NCI-H2227 treated with DMSO at 0.1 percent for 48 hours (cell line): ENCODE measurements around the gene TPRG1.
"Not testable (repeated sequence)": the region's sequence is repeated elsewhere in the genome, so short reads cannot be mapped to it uniquely, and the experiment has no call there.

ENCODE experiments used
- DNase-seq: peaks from one replicate; lab custom pipeline; 2025; lab: John Stamatoyannopoulos, UW

TPRG1 gene

DNA sequence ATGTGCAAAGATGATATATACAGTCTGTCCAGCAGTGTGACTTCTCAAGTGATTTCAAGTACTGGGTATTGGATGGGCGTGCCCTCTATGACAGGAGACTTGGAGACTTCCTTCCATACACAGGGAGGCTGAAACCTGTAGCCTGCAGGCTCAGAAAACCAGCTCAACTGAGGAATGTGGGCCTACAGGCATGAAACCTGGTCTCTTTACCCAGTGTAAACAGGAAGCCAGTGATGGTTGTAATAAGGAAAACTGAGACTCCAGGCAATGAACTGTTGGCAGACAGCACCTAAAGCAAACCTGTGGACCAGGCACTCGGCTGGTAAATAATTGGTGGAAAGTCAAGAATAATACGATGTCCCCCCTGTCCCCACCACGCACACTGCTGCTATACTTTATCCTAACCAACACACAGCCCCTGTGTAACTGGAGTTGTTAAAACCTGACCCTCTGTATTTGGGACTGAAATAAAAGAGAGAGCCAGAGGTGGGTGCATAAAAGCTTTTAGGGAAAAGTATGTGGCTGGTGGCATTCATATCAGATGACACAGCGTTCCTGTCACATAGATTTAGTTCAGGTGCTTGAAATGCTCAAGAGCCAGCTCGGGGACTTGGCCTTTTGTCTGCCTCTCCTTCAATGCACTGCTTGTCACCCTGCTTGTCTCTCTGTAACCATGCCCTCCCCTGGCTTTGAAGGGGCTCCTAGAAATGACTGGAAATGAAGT, 144.7 kb downstream of the TPRG1 start:
- no peak for DNase-seq

GRCh38 chr3:189317911-189318310, 146.1 kb downstream of the TPRG1 start:
- no peak for DNase-seq

DNA sequence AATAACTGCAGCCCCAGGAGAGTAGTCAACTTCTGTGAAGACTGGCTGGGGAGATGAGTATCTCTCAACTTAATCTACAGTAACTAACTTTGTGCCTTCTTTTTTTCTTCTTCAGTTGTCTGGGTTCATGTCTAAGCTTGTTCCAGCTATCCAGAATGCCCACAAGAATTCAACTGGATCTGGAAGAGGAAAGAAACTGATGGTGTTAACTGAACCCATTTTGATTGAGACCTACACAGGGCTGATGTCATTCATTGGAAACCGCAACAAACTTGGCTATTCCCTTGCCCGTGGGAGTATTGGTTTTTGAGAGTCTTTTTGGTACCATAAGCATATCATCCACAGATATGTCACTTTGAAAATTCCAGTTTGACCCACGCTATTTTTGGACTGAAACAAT, 148.7 kb downstream of the TPRG1 start:
- DNase-seq = no peak

DNA sequence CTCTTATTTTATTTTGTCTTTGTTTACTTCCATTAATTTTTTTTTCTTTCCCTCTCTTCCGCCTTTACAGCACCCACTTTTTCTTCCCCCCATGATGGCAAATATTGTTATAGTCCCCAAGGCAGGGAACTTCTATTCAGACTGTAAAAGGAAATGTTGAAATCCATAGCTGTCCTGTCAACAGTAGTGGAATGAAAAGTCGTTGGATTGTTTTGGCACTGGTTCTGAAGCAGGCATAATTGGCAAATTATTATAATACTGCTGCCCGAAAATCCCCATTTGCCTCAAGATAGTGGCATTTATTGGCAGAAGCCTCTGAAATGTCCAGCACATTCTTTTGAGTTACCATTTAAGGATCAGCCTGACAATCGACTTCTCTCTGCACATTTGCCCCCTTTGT, 150.6 kb downstream of the TPRG1 start:
- DNase-seq = no peak

DNA sequence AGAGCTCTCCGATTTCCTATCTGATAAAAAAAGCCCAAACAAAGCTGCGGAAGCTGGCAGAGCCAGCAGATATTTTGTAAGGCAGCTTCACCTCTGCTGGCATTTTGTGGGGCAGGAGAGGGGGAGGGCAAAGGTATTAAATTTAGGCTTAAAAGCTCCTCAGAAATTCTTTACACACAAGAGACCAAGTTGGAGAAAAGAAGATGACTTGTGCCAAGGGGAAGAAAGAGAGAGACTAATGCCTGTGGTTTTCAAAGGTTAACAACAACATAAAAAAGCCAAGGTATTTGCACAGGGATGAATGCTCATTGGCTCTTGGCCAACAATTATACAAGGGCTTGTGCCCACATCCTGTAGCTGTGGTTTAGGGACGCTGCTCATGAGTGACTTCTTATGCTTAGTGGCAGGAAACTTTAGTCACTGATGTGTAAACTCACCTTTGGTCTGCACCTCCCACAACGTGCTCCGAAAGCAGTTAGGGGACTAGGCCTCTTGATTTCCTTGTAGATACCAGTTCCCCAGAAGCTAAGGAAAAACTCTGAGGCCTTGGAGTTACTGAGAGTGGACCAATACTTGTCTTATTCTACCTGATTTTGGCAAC, 152.9 kb downstream of the TPRG1 start:
- no peak for DNase-seq

- DNase-seq = no peak
These were observed 153.7 kb downstream of the TPRG1 start for GRCh38 chr3:189325454-189325853.

- not testable (repeated sequence) for DNase-seq
These were observed 157.9 kb downstream of the TPRG1 start for GRCh38 chr3:189329630-189330029.

DNA sequence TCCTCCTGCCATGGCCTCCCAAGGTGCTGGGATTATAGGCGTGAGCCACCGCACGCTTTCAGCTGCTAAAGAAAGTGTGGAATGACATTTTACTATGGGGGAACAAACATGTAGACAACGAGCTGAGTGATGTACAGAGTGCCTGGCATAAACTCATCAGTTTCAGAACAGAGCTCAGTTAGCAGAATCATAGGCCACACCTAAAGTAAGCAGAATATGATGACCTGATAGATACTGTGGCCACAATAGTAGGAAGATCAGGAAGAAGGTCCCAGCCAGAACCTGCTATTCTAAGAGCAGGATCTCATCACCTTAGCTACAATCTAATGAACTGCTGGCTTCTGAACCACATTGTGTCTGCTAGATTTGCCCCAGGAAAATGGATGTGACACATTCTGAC, 158.3 kb downstream of the TPRG1 start:
- no peak for DNase-seq

- no peak for DNase-seq
These were observed 159.2 kb downstream of the TPRG1 start for GRCh38 chr3:189331002-189331418.

- DNase-seq = no peak
These were observed 162.5 kb downstream of the TPRG1 start for GRCh38 chr3:189334064-189334920.

DNA sequence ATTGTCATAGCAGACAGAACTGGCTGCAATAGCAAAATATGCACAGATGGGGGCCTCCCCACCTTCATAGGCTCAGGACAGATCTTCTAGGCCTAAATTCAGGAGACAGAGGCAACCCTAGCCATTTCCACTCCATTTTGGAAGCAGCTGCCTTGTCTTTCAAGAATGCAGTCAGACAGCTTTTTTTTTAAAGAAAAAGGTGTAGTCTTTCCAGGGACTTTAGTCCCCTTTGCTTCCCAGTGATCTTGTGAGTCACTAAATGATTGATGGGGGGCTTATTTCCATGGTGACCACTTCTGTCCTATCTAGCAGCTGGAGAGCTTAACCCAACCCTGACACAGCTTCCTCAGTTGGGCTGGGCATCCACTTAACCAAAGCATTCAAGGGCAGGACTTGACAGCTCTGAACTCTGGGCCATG, 165.9 kb downstream of the TPRG1 start:
- DNase-seq = no peak

- DNase-seq = no peak
These were observed 166.6 kb downstream of the TPRG1 start for GRCh38 chr3:189338366-189338765.

DNA sequence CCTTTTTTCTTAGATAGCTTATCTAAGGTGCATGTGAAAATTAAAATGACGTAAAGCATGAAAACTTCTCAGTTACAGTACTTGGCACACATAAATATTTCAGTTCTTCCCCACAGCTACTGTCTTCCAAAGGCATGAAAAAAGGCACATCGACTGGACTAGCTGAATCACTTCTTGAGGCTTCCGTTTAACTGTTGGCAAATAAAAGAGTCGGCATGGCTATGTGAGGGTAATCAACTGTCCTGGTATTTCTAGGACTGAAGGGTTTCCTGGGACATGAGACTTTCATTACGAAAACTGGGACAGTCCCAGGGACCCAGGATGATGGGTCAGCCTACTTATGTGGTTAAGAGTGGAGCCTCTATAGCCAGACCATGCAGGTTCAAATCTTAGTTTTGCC, 168.2 kb downstream of the TPRG1 start:
- no peak for DNase-seq

GRCh38 chr3:189340680-189341460, 169.1 kb downstream of the TPRG1 start:
- no peak for DNase-seq

- no peak for DNase-seq
These were observed 171.0 kb downstream of the TPRG1 start for GRCh38 chr3:189342811-189343210.

- DNase-seq = no peak
These were observed 173.2 kb downstream of the TPRG1 start for GRCh38 chr3:189344996-189345395.

DNA sequence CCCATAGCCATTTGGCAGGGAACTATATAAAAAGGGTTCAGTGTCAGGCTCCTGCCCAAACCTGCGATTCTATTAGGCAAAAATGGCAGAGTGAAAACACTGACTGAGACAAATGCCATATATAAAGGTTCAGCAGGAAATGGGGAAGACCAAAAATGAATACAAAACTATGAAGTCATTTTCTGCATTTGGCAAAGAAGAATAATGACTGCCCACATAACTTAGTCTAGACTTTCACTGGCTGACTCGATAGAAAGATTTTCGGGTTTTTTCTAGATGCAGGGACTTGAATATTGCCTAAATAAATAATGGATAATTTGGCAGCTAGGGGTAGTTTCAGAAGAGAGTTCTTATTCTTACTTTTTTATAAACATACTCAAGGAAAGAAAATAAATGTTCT, 178.0 kb downstream of the TPRG1 start:
- DNase-seq = no peak

- no peak for DNase-seq
These were observed 181.7 kb downstream of the TPRG1 start for GRCh38 chr3:189353318-189353965.

DNA sequence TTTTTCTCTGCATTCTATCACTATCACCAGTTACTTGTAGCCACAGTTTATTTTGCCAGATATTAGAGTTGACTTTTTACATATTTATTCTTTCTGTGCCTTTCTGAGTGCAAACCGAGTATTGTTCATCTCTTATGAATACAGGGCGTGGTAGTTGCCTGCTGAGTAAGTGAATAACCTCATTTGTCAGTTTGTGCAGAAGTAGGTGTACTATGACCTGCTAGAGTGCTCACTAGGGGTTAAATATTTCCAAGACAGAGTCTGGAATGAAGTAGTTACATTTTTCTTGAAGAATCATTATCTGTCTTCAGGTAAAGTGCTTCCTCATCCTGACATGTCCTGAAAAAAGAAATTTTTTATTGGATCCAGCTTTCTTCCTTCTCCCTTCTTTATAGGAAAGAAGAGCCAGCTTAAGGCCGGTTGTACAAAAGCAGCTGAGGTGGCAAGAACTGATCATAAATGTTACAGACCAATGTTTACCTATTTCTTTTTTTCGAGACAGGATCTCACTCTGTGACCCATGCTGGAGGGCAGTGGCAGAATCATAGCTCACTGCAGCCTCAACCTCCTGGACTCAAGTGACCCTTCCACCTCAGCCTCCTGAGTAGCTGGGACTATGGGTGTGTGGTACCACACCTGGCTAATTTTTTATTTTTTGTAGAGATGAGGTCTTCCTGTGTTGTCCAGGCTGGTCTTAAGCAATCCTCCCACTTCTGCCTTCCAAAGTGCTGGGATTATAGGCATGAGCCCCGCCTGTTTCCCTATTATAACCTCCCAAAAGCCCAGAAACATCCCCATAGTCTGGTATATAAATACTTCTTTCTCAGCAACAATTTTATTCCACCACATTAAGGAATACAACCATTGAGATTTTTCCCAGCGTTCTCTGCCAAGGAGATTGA, 182.5 kb downstream of the TPRG1 start:
- no peak for DNase-seq

- DNase-seq = no peak
These were observed 183.3 kb downstream of the TPRG1 start for GRCh38 chr3:189355115-189355480.
